Osteocyte (in vitro differentiated cells): ENCODE results near the gene TSPAN12. TPM values are rescaled to one million over a fixed set of nuclear protein-coding genes. Genes with fewer than 3 reads are reported as not detected.
"Not testable (repeated sequence)": the region's sequence is repeated elsewhere in the genome, so short reads cannot be mapped to it uniquely, and the experiment has no call there.

ENCODE experiments used
- DNase-seq: peaks from one replicate; pipeline ENCODE4 v3.0.0; 2021; ENCODE audit warnings: mixed read lengths; ENCODE audit not compliant: unreplicated experiment; ENCODE audit errors: extremely low spot score
- H3K27ac Mint-ChIP-seq: one replicate; pipeline ENCODE4 v1.8.0; 2021; ENCODE audit warnings: mild to moderate bottlenecking, mixed read lengths; ENCODE audit not compliant: unreplicated experiment
- H3K27me3 Mint-ChIP-seq: one replicate; pipeline ENCODE4 v1.8.0; 2021; ENCODE audit warnings: mixed read lengths; ENCODE audit not compliant: unreplicated experiment
- H3K36me3 Mint-ChIP-seq: one replicate; pipeline ENCODE4 v1.8.0; 2021; ENCODE audit warnings: mixed read lengths; ENCODE audit not compliant: unreplicated experiment
- H3K4me1 Mint-ChIP-seq: one replicate; pipeline ENCODE4 v1.8.0; 2021; ENCODE audit warnings: mixed read lengths; ENCODE audit not compliant: unreplicated experiment
- H3K4me3 Mint-ChIP-seq: one replicate; pipeline ENCODE4 v1.8.0; 2021; ENCODE audit warnings: mild to moderate bottlenecking, moderate library complexity, mixed read lengths; ENCODE audit not compliant: unreplicated experiment
- H3K9me3 Mint-ChIP-seq: one replicate; pipeline ENCODE4 v1.8.0; 2021; ENCODE audit warnings: mixed read lengths; ENCODE audit not compliant: unreplicated experiment
- long read RNA-seq: library from polyadenylated mRNA; unstranded; transcript quantifications from one replicate; pipeline ENCODE4 v2.0.0, GENCODE V29; 2021
- total RNA-seq: library from RNA; stranded (reverse); gene quantifications from 2 replicates; pipeline ENCODE4 v1.2.1, GENCODE V29; 2021
- TF ChIP-seq, protein P1 (sequence below): fragments of 200-600 bp; sonication (generic); IDR thresholded peaks from 2 replicates; pipeline ENCODE4 v1.5.0; 2021; ENCODE audit warnings: antibody characterized with exemption, mild to moderate bottlenecking, moderate library complexity

TSPAN12 gene, protein sequence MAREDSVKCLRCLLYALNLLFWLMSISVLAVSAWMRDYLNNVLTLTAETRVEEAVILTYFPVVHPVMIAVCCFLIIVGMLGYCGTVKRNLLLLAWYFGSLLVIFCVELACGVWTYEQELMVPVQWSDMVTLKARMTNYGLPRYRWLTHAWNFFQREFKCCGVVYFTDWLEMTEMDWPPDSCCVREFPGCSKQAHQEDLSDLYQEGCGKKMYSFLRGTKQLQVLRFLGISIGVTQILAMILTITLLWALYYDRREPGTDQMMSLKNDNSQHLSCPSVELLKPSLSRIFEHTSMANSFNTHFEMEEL
- total RNA-seq = 13.2 and 14.0 TPM in 2 replicates
- long read RNA-seq, transcript TSPAN12-201 (8 exons, 2,798 nt) = major isoform, 46 of 62 reads
- long read RNA-seq, partial matches to known transcripts = 0 of 62 reads
- long read RNA-seq, other reads (novel, unspliced or antisense) = 16 of 62 reads

DNA sequence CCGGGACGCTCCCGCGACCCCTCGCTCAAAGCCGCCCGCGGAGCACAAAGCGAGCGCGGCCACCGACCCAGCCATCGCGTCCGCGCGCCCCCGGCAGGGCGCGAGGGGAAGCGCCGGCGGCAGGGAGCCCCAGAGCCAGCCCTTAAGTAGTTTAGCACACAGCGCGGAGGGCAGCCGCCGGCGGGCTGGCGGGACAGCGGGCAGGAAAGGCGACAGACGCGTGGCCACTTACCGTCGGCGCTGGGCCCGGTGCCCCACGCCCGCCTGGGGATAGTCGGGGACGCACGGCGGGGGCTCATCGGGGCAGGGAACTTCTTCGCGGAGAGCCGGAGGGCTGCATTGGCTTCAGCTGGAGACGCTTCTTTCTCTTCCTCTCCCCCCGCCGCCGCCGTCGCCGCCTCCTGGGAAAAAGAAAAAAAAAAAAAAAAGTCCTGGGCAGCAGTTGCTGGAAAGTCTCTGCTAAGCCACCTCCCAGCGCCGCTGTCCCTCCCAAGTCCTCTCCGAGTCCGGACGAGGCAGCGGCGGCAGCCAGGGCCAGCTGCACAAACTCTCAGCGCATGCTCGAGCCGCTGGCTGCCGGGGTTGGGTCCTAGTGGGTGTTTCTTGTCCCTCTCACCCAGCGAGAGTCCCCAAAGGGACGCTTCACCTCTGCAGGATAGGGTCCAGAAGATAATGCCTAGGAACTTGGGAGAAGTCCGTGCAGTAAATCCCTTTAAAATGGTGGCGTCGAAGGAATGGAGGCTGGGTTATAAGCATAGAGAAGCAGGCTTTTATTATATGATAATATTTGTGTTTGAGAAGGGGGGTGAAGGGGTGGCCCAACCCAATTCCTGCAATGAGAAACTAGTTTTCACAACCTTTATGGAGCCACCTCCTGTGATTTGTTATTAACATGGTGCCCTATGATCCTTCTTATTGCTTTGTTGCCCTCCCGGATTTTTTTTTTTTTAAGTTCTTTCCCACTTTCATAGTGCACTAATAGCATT is at the start of gene TSPAN12:
Gene TSPAN12 (minus strand): TSS at position 557 of the 986 bp plus-strand sequence. CDS start 1,381 bp downstream, outside the sequence.
- Mint-ChIP-seq H3K4me1 (peaks cover 18% of the 10 kb centered on the region), H3K27ac (peak within 1 kb of the TSS; percentile 89), H3K27me3 (no peaks in the 10 kb centered on the region), H3K36me3 (peaks cover 7% of the 10 kb centered on the region), H3K4me3 (peak within 1 kb of the TSS; percentile 96), H3K9me3 (no peaks in the 10 kb centered on the region)
- peak; percentile 92 for DNase-seq
- TF ChIP-seq, protein P1, sequence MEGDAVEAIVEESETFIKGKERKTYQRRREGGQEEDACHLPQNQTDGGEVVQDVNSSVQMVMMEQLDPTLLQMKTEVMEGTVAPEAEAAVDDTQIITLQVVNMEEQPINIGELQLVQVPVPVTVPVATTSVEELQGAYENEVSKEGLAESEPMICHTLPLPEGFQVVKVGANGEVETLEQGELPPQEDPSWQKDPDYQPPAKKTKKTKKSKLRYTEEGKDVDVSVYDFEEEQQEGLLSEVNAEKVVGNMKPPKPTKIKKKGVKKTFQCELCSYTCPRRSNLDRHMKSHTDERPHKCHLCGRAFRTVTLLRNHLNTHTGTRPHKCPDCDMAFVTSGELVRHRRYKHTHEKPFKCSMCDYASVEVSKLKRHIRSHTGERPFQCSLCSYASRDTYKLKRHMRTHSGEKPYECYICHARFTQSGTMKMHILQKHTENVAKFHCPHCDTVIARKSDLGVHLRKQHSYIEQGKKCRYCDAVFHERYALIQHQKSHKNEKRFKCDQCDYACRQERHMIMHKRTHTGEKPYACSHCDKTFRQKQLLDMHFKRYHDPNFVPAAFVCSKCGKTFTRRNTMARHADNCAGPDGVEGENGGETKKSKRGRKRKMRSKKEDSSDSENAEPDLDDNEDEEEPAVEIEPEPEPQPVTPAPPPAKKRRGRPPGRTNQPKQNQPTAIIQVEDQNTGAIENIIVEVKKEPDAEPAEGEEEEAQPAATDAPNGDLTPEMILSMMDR = peak; percentile 70

DNA sequence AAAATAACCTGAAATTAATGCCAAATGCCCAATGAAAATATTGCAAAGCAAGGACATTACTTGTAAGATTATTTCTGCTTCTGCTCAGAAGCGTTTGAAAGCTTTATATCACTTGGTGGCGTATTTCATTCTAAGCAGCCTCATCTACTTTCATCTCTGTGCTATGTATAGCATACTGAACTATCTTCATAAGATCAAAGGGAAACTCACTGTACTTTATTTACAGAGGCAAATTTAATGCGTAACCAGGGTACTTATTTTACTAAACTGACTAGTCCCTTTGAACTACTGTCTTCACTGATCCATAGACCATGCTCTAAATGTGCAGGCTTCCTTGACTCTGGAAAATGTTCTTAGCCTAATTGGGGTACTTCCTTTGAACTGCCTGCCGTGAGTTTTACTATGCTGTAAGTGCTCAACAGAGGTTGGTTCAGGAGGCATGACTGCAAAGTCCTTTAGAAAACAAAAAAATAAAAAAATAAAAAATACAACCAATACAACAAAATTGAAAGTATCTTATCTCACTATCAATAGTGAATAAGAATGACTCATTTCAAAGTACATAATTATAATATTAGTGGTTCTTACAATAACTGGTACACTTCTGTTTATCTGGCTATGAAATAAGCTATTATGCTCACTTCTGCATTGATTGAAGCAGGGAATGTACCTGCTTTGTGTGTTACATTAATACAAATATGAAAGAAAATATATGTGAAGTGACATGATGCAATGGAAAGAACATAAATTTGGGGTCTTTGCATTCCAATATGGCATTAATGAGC is 41.0 kb upstream of the TSPAN12 start:
- peaks cover 14% of the 10 kb centered on the region for H3K27me3 Mint-ChIP-seq
- DNase-seq = no peak
- TF ChIP-seq, protein P1 = no peak
- no peak overlapping the region for H3K4me3 Mint-ChIP-seq
- no peak overlapping the region for H3K27ac Mint-ChIP-seq
- H3K9me3 Mint-ChIP-seq = peaks cover 7% of the 10 kb centered on the region
- no peaks in the 10 kb centered on the region for H3K4me1 Mint-ChIP-seq
- H3K36me3 Mint-ChIP-seq = no peaks in the 10 kb centered on the region

DNA sequence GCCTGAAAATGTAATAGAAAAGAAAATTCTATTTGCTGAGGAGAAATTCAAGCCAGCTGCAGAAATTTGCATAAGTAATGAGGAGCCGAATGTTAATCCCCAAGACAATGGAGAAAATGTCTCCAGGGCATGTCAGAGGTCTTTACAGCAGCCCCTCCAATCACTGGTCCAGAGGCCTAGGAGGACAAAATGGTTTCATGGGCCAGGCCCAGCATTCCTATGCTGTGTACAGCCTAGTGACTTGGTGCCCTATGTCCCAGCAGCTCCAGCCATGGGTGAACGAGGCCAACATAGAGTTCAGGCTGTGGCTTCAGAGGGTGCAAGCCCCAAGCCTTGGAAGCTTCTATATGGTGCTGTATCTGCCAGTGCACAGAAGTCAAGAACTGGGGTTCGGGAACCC is 37.3 kb upstream of the TSPAN12 start:
- H3K4me3 Mint-ChIP-seq, H3K4me1 Mint-ChIP-seq, H3K27ac Mint-ChIP-seq, DNase-seq, H3K36me3 Mint-ChIP-seq, H3K27me3 Mint-ChIP-seq: not testable (repeated sequence)
- peaks cover 28% of the 10 kb centered on the region for H3K9me3 Mint-ChIP-seq

DNA sequence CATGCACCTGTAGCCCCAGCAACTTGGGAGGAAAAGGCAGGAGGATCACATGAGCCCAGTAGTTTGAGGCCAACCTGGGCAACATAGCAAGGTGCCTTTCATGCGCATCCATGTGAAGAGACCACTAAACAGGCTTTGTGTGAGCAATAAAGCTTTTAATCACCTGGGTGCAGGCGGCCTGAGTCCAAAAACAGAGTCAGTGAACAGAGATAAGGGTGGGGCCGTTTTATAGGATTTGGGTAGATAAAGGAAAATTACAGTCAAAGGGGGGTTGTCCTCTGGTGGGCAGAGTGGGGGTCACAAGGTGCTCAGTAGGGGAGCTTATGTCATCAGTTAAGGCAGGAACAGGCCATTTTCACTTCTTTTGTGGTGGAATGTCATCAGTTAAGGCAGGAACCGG is 27.7 kb upstream of the TSPAN12 start:
- H3K4me1 Mint-ChIP-seq, H3K4me3 Mint-ChIP-seq, H3K27me3 Mint-ChIP-seq, DNase-seq, H3K27ac Mint-ChIP-seq, H3K9me3 Mint-ChIP-seq, H3K36me3 Mint-ChIP-seq: not testable (repeated sequence)

DNA sequence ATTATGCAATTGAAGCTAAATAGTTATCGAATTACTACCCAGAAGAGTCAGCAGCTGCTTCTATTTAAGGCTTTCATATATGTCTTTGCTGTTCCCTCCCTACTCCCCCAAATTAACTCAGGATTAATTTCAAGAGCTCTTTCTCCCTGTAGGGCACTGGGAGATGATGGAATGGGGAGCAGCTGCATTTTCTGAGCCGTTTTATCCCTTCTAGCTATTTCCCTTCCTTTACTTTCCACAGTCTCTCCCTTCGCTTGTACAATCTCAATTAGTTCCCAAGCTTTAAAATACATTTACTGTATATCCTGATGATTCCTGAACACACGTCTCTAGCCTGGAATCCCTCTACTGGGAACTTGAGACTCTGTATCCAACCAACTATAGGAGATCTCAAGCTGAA is 19.8 kb upstream of the TSPAN12 start:
- H3K36me3 Mint-ChIP-seq = no peaks in the 10 kb centered on the region
- peaks cover 31% of the 10 kb centered on the region for H3K27me3 Mint-ChIP-seq
- peaks cover 4% of the 10 kb centered on the region for H3K4me1 Mint-ChIP-seq
- H3K27ac Mint-ChIP-seq = no peak overlapping the region
- TF ChIP-seq, protein P1 = no peak
- H3K4me3 Mint-ChIP-seq = no peak overlapping the region
- H3K9me3 Mint-ChIP-seq = no peaks in the 10 kb centered on the region
- DNase-seq = no peak
